Urinary bladder (tissue), 4 donors: ENCODE data around the gene ARHGAP25. TPM values are rescaled to one million over a fixed set of nuclear protein-coding genes. Genes with fewer than 3 reads are reported as not detected.
A peak's percentile ranks its signal among the peaks of the same experiment; 100 is the strongest.

Source experiments
- DNase-seq: peaks from one replicate; pipeline ENCODE4 v3.0.0-alpha.2; 2015; ENCODE audit errors: extremely low spot score
- H3K27ac ChIP-seq: one replicate; pipeline ENCODE4 v1.5.1; 2013; ENCODE audit warnings: low read depth, mild to moderate bottlenecking, moderate library complexity
- H3K36me3 ChIP-seq: one replicate; pipeline ENCODE4 v1.6.1; 2013; ENCODE audit warnings: mild to moderate bottlenecking, moderate library complexity; ENCODE audit not compliant: insufficient read depth
- H3K4me1 ChIP-seq: one replicate; pipeline ENCODE4 v1.6.1; 2013; ENCODE audit warnings: mild to moderate bottlenecking, moderate library complexity; ENCODE audit not compliant: insufficient read depth
- H3K4me3 ChIP-seq: one replicate; pipeline ENCODE4 v1.5.1; 2013; ENCODE audit warnings: low read depth, low read length
- WGBS: extraction: QIAGEN DNeasy Blood & Tissue Kit; methylation state at CpG from one replicate; pipeline ENCODE4 v1.1.7; 2013; 5-methylcytosine and 5-hydroxymethylcytosine counted together
- polyA plus RNA-seq: library from polyadenylated mRNA; stranded (reverse); fragments of 200-250 nt; gene quantifications from one replicate; pipeline ENCODE4 v1.2.3, GENCODE V29; 2013
- total RNA-seq: library from RNA; depleted of rRNA; stranded (reverse); fragments of >200 nt; gene quantifications from one replicate; pipeline ENCODE4 v1.2.3, GENCODE V29; 2014
- donor health status: healthy with polysubstance abuse.
- donor health status: healthy.

Gene ARHGAP25
- total and polyA plus RNA-seq, 2 donors: 4.4 to 5.2 TPM

DNA sequence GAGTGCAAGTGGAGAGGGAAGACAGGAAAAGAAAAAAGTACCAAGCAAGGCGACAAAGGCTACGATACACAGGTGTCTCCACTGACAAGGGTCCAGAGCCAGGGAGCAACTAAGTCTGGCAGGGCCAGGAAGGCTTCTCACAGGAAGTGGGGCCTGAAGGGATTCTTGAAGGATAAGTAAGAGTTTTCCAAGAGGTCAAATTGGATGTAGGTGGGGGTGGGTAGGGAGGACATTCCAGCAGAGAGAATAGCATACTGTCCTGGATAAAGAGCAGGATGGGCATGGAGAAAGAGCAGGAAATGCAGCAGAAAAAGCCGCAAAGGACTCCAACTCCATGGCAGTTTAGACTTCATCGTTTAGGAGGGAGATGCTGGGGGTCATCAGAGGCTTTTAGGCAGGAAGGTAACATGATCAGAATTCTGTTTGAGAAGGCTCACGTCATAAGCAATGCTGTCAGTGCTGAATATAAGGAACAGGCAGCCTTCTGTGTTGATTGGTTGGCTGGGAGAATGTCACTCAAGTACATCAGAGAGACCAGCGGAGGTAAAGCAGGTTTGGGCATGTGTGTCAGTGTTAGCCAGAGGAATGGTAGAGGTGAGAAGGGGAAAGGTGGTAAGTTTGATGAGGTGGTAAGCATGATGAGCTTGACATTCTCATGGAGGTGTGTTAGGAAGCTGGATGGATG, 35.1 kb downstream of the ARHGAP25 start:
- no peak overlapping the region for H3K4me3 ChIP-seq
- H3K4me1 ChIP-seq: peaks cover 2% of the 10 kb centered on the region
- H3K27ac ChIP-seq: no peak overlapping the region
- DNase-seq: no peak
- no peaks in the 10 kb centered on the region for H3K36me3 ChIP-seq
- whole genome bisulfite sequencing: 78% methylated on average over 6 of the region's 6 CpGs

DNA sequence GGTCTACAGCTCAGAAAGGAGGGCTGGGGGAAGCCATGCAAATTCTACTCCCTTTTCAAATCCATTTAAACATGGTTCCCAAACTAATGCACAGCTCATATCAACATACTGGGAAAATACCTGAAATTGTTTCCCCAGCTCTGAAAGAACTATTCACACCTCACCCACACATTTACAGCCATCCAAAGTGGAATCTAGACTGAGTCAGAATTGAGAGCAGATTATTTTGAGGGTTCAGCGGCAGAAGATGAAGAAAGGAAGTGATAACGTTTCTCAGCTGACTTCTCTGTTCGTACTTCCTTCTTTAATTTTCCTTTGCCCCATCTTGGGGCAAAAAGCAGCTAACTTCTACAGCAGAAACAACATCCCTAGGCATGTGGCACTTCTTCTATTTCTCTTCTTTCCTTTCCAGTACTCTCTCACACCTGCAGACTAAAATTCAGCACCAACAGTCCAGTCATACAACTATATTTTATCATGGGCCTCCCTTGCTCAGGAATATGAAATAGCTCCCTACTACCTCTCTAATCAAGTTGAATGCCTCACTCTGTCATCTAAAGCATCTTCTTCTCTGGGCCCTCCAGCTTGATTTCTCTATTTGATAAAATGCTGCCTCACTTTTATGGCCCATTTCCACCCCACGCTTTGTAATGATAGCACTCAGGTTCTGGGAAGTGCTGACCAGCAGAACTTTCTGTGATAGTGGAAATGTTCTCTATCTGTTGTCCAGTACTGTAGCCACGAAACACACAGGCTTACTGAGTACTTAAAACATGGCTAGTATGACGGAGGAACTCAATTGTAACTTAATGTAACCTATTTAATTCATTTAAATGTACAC, 35.9 kb downstream of the ARHGAP25 start:
- WGBS: 87% methylated on average over 6 of the region's 6 CpGs
- H3K36me3 ChIP-seq: no peaks in the 10 kb centered on the region
- peaks cover 2% of the 10 kb centered on the region for H3K4me1 ChIP-seq
- DNase-seq: no peak
- peak overlapping the region; percentile 62 for H3K27ac ChIP-seq
- no peak overlapping the region for H3K4me3 ChIP-seq

DNA sequence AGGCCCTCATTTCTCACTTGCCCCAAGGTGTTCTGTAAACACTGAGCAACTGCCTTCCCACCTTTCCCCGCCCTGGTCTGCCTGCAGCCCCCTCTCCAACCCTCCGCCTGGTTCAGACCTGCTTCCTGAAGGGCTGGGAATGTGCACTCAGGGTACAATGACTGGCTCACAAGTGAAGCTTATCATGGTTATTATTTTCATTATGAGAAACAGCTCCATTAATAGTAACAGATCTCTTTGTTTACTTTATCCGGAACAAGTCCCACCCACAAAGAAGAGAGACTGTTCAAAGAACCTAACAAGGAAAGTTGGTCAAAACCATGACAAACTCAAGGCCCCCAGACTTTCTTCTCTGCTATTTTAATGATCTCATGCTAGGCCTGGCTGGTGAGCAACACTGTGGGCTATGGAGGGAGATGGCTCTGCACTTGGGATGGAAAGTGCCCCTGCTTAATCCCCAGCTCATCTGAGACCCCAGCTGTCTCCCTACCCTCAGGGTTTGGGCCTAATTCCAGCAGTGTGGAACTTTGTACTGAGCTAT, 36.7 kb downstream of the ARHGAP25 start:
- Histone ChIP-seq H3K4me3 (no peak overlapping the region), H3K27ac (peak overlapping the region; percentile 62), H3K4me1 (peaks cover 2% of the 10 kb centered on the region), H3K36me3 (no peaks in the 10 kb centered on the region)
- DNase-seq: no peak
- WGBS: 57% methylated on average over 3 of the region's 3 CpGs

DNA sequence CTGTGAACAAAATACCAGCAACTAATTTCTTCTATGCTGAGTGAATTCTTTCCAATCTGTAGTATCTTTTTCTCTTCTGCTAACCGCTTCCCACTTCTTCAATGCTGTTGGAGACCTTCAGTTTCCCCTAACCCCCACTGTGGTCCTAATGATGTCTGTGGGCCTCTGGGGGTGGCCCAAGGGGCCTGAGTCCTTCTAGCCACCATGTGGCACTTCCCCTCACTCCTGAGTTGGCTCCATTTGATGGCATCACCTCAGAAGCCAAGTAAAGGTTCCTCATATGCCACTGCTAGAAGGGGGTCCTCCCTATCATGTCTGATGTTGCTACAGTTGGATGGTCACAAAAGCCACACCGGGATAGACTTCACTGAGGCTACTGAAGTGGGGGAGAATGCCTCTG, 37.5 kb downstream of the ARHGAP25 start:
- WGBS: 97% methylated on average over 2 of the region's 2 CpGs
- Histone ChIP-seq H3K4me3 (no peak overlapping the region), H3K27ac (no peak overlapping the region), H3K4me1 (peaks cover 2% of the 10 kb centered on the region), H3K36me3 (no peaks in the 10 kb centered on the region)
- DNase-seq: no peak

DNA sequence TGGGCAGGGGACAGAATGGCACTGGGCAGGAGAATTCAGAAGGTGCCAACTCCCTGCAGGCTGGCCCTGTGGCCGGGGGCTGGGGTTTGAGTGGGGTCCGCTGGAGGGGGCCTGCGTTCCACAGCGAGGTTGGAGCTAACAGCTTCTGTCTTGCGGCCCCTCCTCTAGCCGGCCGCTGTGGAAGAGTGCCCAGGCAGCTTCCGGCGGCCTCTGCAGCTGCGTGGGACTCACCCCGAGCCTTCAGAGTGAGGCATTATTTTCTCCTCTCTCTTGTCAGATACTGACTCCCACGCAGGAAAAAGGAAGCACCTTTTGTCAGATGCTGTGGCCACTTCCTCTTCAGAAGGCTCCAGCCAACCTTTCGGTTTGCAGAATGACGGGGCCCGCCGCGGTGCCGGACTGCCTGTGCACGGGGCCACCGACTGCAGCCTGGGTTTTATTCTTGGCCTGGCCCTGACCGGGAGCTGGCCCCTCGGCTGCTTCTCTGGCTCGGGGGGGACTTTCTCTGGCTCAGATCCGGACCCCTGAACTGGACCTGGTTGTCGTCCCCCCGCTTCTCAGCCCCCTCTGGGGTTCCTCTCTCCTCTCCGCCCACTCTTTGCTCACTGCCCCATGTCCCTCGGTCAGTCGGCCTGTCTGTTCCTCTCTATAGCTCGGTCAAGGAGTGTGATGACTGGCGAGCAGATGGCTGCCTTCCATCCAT, 40.1 kb downstream of the ARHGAP25 start:
- Histone ChIP-seq H3K4me3 (peak overlapping the region; percentile 8), H3K36me3 (no peaks in the 10 kb centered on the region), H3K4me1 (peaks cover 2% of the 10 kb centered on the region), H3K27ac (peak overlapping the region; percentile 38)
- no peak for DNase-seq
- 63% methylated on average over 31 of the region's 31 CpGs for WGBS

DNA sequence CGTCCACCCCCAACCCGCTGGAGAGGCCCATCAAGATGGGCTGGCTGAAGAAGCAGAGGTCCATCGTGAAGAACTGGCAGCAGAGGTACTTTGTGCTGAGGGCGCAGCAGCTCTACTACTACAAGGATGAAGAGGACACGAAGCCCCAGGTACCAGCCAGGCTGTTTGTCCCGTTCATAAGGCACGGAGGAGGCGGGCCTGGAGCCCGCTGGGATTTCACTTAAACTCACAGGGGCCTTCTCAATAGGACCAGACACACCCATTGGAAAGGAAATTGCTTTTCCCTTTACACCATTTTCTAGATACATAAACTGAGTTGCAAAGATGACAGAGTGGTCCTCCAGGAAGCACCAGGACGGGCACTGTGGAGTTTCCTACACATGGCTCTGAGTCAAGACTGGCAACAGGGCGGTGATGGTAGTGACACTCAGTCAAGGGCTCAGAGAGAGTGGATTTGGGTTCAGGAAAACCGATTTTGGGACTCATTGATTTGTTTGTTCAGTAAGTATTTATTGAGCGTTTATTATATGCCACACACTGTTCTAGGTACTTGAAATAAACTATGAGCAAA, 40.7 kb downstream of the ARHGAP25 start:
- no peak for DNase-seq
- Histone ChIP-seq H3K4me3 (peak overlapping the region; percentile 8), H3K4me1 (peaks cover 2% of the 10 kb centered on the region), H3K36me3 (no peaks in the 10 kb centered on the region), H3K27ac (no peak overlapping the region)
- WGBS: 77% methylated on average over 13 of the region's 13 CpGs

DNA sequence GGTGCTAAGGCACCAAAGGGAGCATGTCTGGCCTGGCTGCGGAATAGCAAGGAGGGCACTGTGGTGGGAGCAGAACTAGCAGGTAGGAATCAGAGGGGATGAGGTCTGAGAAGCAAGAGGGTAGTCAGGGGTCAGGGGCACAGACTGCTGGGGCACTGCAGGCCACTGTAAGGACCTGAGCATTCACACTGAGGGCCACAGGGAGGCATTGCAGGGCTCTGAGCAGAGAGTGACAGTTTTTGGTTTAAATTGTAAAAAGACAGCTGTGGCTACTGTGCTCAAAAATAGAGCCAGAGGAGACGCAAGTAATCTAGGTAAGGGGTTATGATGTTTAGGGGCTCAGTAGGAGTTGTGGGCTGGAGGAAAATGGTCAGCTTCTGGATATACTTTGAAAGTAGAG, 41.5 kb downstream of the ARHGAP25 start:
- Histone ChIP-seq H3K4me1 (no peaks in the 10 kb centered on the region), H3K36me3 (no peaks in the 10 kb centered on the region), H3K4me3 (no peak overlapping the region), H3K27ac (no peak overlapping the region)
- 79% methylated on average over 2 of the region's 2 CpGs for WGBS
- no peak for DNase-seq

DNA sequence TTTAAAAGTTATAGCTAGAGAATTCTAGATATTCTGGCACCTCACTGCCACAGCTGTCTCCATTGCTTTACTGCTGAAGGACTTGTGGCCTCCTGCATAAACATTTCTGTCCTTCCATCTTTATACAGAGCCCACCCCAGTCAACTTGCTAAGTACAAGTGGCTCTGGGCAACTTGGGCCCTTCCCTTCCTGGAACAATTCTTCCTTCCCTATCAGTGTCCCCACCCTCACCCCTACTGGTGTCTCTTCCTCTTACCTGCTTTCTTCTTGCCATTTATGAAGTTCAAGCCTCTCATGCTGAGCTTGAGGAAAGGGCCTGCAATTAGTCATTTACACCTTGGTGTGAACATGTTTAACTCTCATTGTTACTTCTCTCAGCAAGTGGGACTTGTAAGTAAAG, 45.0 kb downstream of the ARHGAP25 start:
- Histone ChIP-seq H3K4me1 (no peaks in the 10 kb centered on the region), H3K27ac (no peak overlapping the region), H3K4me3 (no peak overlapping the region), H3K36me3 (no peaks in the 10 kb centered on the region)
- no peak for DNase-seq

DNA sequence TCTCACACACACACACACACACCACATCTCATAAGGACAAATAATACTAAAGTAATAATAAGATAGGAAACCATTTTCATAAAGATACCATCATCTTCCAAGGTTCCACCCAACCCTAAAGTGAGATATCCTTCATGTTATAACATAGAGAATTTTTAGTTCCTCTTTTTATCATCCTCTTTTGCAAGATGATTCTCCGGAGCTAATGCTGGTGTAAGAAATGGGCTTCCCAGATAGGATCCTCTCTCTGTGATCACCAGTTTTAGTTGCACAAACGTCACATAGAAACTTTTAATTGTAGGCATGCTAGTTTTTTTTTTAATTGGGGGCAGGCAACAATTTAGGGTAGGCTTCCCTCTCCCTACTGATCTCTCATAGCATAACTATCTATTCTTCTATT, 49.6 kb downstream of the ARHGAP25 start:
- Histone ChIP-seq H3K4me1 (no peaks in the 10 kb centered on the region), H3K27ac (no peak overlapping the region), H3K36me3 (no peaks in the 10 kb centered on the region), H3K4me3 (no peak overlapping the region)
- DNase-seq: no peak
- 84% methylated on average over 2 of the region's 2 CpGs for WGBS

DNA sequence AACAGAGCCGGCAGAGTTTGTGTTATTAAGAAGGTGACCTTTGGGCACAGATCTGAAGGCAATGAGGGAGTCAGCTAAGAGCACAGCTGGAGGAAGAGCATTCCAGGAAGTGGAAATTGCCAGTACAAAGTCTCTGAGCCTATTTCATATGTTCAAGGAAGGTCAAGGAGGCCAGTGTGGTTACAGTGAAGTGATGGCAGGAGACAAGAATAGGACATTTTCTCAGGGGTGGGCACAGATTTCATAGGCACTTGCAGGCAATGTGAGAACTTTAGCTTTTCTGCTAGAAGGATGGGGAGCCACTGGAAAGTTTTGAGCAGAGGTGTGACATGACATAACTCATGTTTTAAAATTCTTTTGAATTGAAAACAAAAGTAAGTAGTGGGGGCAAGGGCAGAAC, 50.3 kb downstream of the ARHGAP25 start:
- H3K27ac ChIP-seq: no peak overlapping the region
- no peaks in the 10 kb centered on the region for H3K36me3 ChIP-seq
- H3K4me3 ChIP-seq: no peak overlapping the region
- H3K4me1 ChIP-seq: no peaks in the 10 kb centered on the region
- WGBS: 47% methylated on average over 1 of the region's 1 CpG
- DNase-seq: no peak

DNA sequence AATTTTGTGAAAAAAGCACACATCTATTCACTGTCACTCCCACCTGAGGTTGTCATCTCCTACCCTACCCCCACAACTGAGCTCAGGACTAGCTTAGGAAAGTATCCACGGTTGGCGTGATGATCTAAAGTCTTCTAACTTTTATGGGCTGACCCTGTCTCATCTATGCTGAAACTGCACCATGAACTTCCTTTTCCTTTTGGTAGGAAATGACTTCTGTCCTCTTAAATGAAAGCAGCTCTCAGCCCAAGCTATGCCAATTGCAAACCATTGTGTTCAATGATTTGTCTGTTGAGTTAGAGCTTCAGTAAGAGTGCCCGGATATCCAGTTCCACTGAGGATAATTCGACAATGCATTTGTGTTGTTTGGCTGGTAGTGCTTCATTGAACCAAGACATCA, 52.7 kb downstream of the ARHGAP25 start:
- 75% methylated on average over 4 of the region's 4 CpGs for WGBS
- no peak overlapping the region for H3K4me3 ChIP-seq
- no peaks in the 10 kb centered on the region for H3K4me1 ChIP-seq
- DNase-seq: no peak
- H3K36me3 ChIP-seq: no peaks in the 10 kb centered on the region
- H3K27ac ChIP-seq: no peak overlapping the region

DNA sequence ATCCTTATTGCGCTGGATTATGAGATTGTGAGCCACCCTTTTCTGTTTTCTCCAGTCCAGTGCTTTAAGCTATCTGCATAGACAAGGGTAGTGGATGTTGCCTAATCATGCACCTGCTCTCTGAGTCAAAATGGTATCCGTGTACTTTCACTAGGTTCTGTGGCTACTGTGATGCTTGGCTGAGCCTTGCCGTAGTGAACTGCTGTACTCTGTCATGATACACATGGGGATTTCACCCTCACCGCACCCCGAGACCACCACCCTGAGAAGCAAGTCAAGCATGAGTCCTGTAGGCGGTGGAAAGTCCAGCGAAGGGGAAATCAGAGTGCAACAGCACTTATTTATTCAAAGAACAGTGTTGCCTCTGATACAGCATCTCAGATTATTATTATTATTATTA, 55.0 kb downstream of the ARHGAP25 start:
- no peak overlapping the region for H3K27ac ChIP-seq
- 95% methylated on average over 7 of the region's 7 CpGs for WGBS
- no peak for DNase-seq
- H3K4me3 ChIP-seq: no peak overlapping the region
- H3K4me1 ChIP-seq: no peaks in the 10 kb centered on the region
- H3K36me3 ChIP-seq: no peaks in the 10 kb centered on the region

DNA sequence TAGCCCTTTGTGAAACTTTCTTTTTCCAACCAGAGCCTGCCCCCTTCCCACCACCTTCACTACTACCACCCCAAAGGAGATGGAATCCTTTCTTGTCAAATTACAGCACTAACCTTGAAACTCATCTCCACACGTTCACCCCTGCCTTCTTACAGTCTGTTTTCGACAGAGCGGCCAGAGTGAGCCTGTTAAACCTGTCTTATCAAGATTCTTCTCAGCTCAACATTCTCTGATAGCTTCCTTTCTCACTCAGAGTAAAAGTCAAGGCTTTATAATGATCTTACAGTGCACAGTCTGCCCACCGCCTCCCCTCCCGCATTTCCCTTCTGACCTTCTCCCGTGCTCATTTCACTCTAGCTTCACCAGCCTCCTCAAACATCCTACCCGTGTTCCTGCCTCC, 56.0 kb downstream of the ARHGAP25 start:
- no peak for DNase-seq
- Histone ChIP-seq H3K4me3 (no peak overlapping the region), H3K4me1 (no peaks in the 10 kb centered on the region), H3K36me3 (no peaks in the 10 kb centered on the region), H3K27ac (no peak overlapping the region)
- WGBS: 50% methylated on average over 7 of the region's 7 CpGs
